ENCODE data around the gene RAB5A.
A peak's percentile ranks its signal among the peaks of the same experiment; 100 is the strongest.
"Not testable (repeated sequence)": the region's sequence is repeated elsewhere in the genome, so short reads cannot be mapped to it uniquely, and the experiment has no call there.

Gene RAB5A

GRCh38 chr3:19946832-19947548 lies at the start of gene RAB5A:
Gene RAB5A (plus strand): TSS chr3:19947097. CDS start chr3:19950899, 3,802 bp downstream.
- H3K4me3 ChIP-seq (ENCODE audit: low read depth in 1 of 2, low read length in 2 of 2): peak within 1 kb of the TSS; percentile 81 to 91
- H3K27me3 ChIP-seq (ENCODE audit: control insufficient read depth in 1 of 2, insufficient read depth in 2 of 2, low read length in 2 of 2): no peaks in the 10 kb centered on the region
- H3K9me3 ChIP-seq (ENCODE audit: control insufficient read depth in 1 of 2, low read length in 2 of 2): no peaks in the 10 kb centered on the region
- H3K36me3 ChIP-seq (ENCODE audit: control insufficient read depth in 1 of 2, insufficient read depth in 2 of 2, low read length in 2 of 2): peaks cover 0 to 11% of the 10 kb centered on the region in 2 donors
- peak within 1 kb of the TSS; percentile 98 for H3K27ac ChIP-seq (ENCODE audit: low read depth, low read length)
- peak within 1 kb of the TSS; percentile 97 to 99 for H3K9ac ChIP-seq (ENCODE audit: low read depth in 1 of 2, low read length in 2 of 2)
- peaks cover 24 to 25% of the 10 kb centered on the region in 2 donors for H3K4me1 ChIP-seq (ENCODE audit: control insufficient read depth in 1 of 2, insufficient read depth in 2 of 2, low read length in 2 of 2)

GRCh38 chr3:19898721-19899120 lies 48.2 kb upstream of the RAB5A start:
- no peak overlapping the region for H3K9ac ChIP-seq (ENCODE audit: low read depth in 1 of 2, low read length in 2 of 2)
- H3K27ac ChIP-seq (ENCODE audit: low read depth, low read length): no peak overlapping the region
- no peaks in the 10 kb centered on the region for H3K27me3 ChIP-seq (ENCODE audit: control insufficient read depth in 1 of 2, insufficient read depth in 2 of 2, low read length in 2 of 2)
- no peak overlapping the region for H3K4me3 ChIP-seq (ENCODE audit: low read depth in 1 of 2, low read length in 2 of 2)
- H3K36me3 ChIP-seq (ENCODE audit: control insufficient read depth in 1 of 2, insufficient read depth in 2 of 2, low read length in 2 of 2): no peaks in the 10 kb centered on the region
- H3K4me1 ChIP-seq (ENCODE audit: control insufficient read depth in 1 of 2, insufficient read depth in 2 of 2, low read length in 2 of 2): peaks cover 0 to 4% of the 10 kb centered on the region in 2 donors
- H3K9me3 ChIP-seq (ENCODE audit: control insufficient read depth in 1 of 2, low read length in 2 of 2): no peaks in the 10 kb centered on the region

GRCh38 chr3:19899264-19899663 lies 47.6 kb upstream of the RAB5A start:
- H3K4me1 ChIP-seq (ENCODE audit: control insufficient read depth in 1 of 2, insufficient read depth in 2 of 2, low read length in 2 of 2): peaks cover 0 to 4% of the 10 kb centered on the region in 2 donors
- H3K36me3 ChIP-seq (ENCODE audit: control insufficient read depth in 1 of 2, insufficient read depth in 2 of 2, low read length in 2 of 2): no peaks in the 10 kb centered on the region
- no peaks in the 10 kb centered on the region for H3K9me3 ChIP-seq (ENCODE audit: control insufficient read depth in 1 of 2, low read length in 2 of 2)
- no peak overlapping the region for H3K27ac ChIP-seq (ENCODE audit: low read depth, low read length)
- H3K27me3 ChIP-seq (ENCODE audit: control insufficient read depth in 1 of 2, insufficient read depth in 2 of 2, low read length in 2 of 2): no peaks in the 10 kb centered on the region
- no peak overlapping the region for H3K9ac ChIP-seq (ENCODE audit: low read depth in 1 of 2, low read length in 2 of 2)
- H3K4me3 ChIP-seq (ENCODE audit: low read depth in 1 of 2, low read length in 2 of 2): no peak overlapping the region

- H3K9ac ChIP-seq (ENCODE audit: low read depth in 1 of 2, low read length in 2 of 2); H3K4me1 ChIP-seq (ENCODE audit: control insufficient read depth in 1 of 2, insufficient read depth in 2 of 2, low read length in 2 of 2); H3K27me3 ChIP-seq (ENCODE audit: control insufficient read depth in 1 of 2, insufficient read depth in 2 of 2, low read length in 2 of 2); H3K4me3 ChIP-seq (ENCODE audit: low read depth in 1 of 2, low read length in 2 of 2); H3K27ac ChIP-seq (ENCODE audit: low read depth, low read length); H3K9me3 ChIP-seq (ENCODE audit: control insufficient read depth in 1 of 2, low read length in 2 of 2); H3K36me3 ChIP-seq (ENCODE audit: control insufficient read depth in 1 of 2, insufficient read depth in 2 of 2, low read length in 2 of 2): not testable (repeated sequence)
Observed at GRCh38 chr3:19899833-19900232, 47.1 kb upstream of the RAB5A start.

GRCh38 chr3:19901337-19901736 lies 45.6 kb upstream of the RAB5A start:
- no peaks in the 10 kb centered on the region for H3K9me3 ChIP-seq (ENCODE audit: control insufficient read depth in 1 of 2, low read length in 2 of 2)
- H3K27me3 ChIP-seq (ENCODE audit: control insufficient read depth in 1 of 2, insufficient read depth in 2 of 2, low read length in 2 of 2): no peaks in the 10 kb centered on the region
- peaks cover 0 to 4% of the 10 kb centered on the region in 2 donors for H3K4me1 ChIP-seq (ENCODE audit: control insufficient read depth in 1 of 2, insufficient read depth in 2 of 2, low read length in 2 of 2)
- H3K27ac ChIP-seq (ENCODE audit: low read depth, low read length): no peak overlapping the region
- H3K9ac ChIP-seq (ENCODE audit: low read depth in 1 of 2, low read length in 2 of 2): no peak overlapping the region
- no peak overlapping the region for H3K4me3 ChIP-seq (ENCODE audit: low read depth in 1 of 2, low read length in 2 of 2)
- no peaks in the 10 kb centered on the region for H3K36me3 ChIP-seq (ENCODE audit: control insufficient read depth in 1 of 2, insufficient read depth in 2 of 2, low read length in 2 of 2)

- H3K27me3 ChIP-seq (ENCODE audit: control insufficient read depth in 1 of 2, insufficient read depth in 2 of 2, low read length in 2 of 2): no peaks in the 10 kb centered on the region
- H3K9ac ChIP-seq (ENCODE audit: low read depth in 1 of 2, low read length in 2 of 2): no peak overlapping the region
- peaks cover 0 to 4% of the 10 kb centered on the region in 2 donors for H3K4me1 ChIP-seq (ENCODE audit: control insufficient read depth in 1 of 2, insufficient read depth in 2 of 2, low read length in 2 of 2)
- H3K27ac ChIP-seq (ENCODE audit: low read depth, low read length): no peak overlapping the region
- H3K4me3 ChIP-seq (ENCODE audit: low read depth in 1 of 2, low read length in 2 of 2): no peak overlapping the region
- H3K9me3 ChIP-seq (ENCODE audit: control insufficient read depth in 1 of 2, low read length in 2 of 2): no peaks in the 10 kb centered on the region
- no peaks in the 10 kb centered on the region for H3K36me3 ChIP-seq (ENCODE audit: control insufficient read depth in 1 of 2, insufficient read depth in 2 of 2, low read length in 2 of 2)
Observed at GRCh38 chr3:19901918-19902317, 45.0 kb upstream of the RAB5A start.

- H3K9ac ChIP-seq (ENCODE audit: low read depth in 1 of 2, low read length in 2 of 2): no peak overlapping the region
- H3K27me3 ChIP-seq (ENCODE audit: control insufficient read depth in 1 of 2, insufficient read depth in 2 of 2, low read length in 2 of 2): no peaks in the 10 kb centered on the region
- H3K27ac ChIP-seq (ENCODE audit: low read depth, low read length): no peak overlapping the region
- H3K4me1 ChIP-seq (ENCODE audit: control insufficient read depth in 1 of 2, insufficient read depth in 2 of 2, low read length in 2 of 2): peaks cover 0 to 4% of the 10 kb centered on the region in 2 donors
- no peaks in the 10 kb centered on the region for H3K36me3 ChIP-seq (ENCODE audit: control insufficient read depth in 1 of 2, insufficient read depth in 2 of 2, low read length in 2 of 2)
- no peak overlapping the region for H3K4me3 ChIP-seq (ENCODE audit: low read depth in 1 of 2, low read length in 2 of 2)
- H3K9me3 ChIP-seq (ENCODE audit: control insufficient read depth in 1 of 2, low read length in 2 of 2): no peaks in the 10 kb centered on the region
Observed at GRCh38 chr3:19903649-19904048, 43.2 kb upstream of the RAB5A start.

- Histone ChIP-seq H3K36me3 (ENCODE audit: control insufficient read depth in 1 of 2, insufficient read depth in 2 of 2, low read length in 2 of 2) (no peaks in the 10 kb centered on the region), H3K27me3 (ENCODE audit: control insufficient read depth in 1 of 2, insufficient read depth in 2 of 2, low read length in 2 of 2) (no peaks in the 10 kb centered on the region), H3K4me3 (ENCODE audit: low read depth in 1 of 2, low read length in 2 of 2) (no peak overlapping the region), H3K9ac (ENCODE audit: low read depth in 1 of 2, low read length in 2 of 2) (no peak overlapping the region), H3K27ac (ENCODE audit: low read depth, low read length) (no peak overlapping the region), H3K9me3 (ENCODE audit: control insufficient read depth in 1 of 2, low read length in 2 of 2) (no peaks in the 10 kb centered on the region), H3K4me1 (ENCODE audit: control insufficient read depth in 1 of 2, insufficient read depth in 2 of 2, low read length in 2 of 2) (no peaks in the 10 kb centered on the region)
Observed at GRCh38 chr3:19907523-19907922, 39.4 kb upstream of the RAB5A start.

GRCh38 chr3:19911452-19911851 lies 35.4 kb upstream of the RAB5A start:
- H3K9me3 ChIP-seq (ENCODE audit: control insufficient read depth in 1 of 2, low read length in 2 of 2): no peaks in the 10 kb centered on the region
- no peaks in the 10 kb centered on the region for H3K36me3 ChIP-seq (ENCODE audit: control insufficient read depth in 1 of 2, insufficient read depth in 2 of 2, low read length in 2 of 2)
- no peak overlapping the region for H3K27ac ChIP-seq (ENCODE audit: low read depth, low read length)
- H3K4me1 ChIP-seq (ENCODE audit: control insufficient read depth in 1 of 2, insufficient read depth in 2 of 2, low read length in 2 of 2): no peaks in the 10 kb centered on the region
- H3K27me3 ChIP-seq (ENCODE audit: control insufficient read depth in 1 of 2, insufficient read depth in 2 of 2, low read length in 2 of 2): no peaks in the 10 kb centered on the region
- no peak overlapping the region for H3K9ac ChIP-seq (ENCODE audit: low read depth in 1 of 2, low read length in 2 of 2)
- H3K4me3 ChIP-seq (ENCODE audit: low read depth in 1 of 2, low read length in 2 of 2): no peak overlapping the region

GRCh38 chr3:19917167-19917566 lies 29.7 kb upstream of the RAB5A start:
- H3K36me3 ChIP-seq (ENCODE audit: control insufficient read depth in 1 of 2, insufficient read depth in 2 of 2, low read length in 2 of 2): no peaks in the 10 kb centered on the region
- H3K27ac ChIP-seq (ENCODE audit: low read depth, low read length): no peak overlapping the region
- H3K4me1 ChIP-seq (ENCODE audit: control insufficient read depth in 1 of 2, insufficient read depth in 2 of 2, low read length in 2 of 2): no peaks in the 10 kb centered on the region
- H3K9ac ChIP-seq (ENCODE audit: low read depth in 1 of 2, low read length in 2 of 2): no peak overlapping the region
- H3K9me3 ChIP-seq (ENCODE audit: control insufficient read depth in 1 of 2, low read length in 2 of 2): no peaks in the 10 kb centered on the region
- H3K27me3 ChIP-seq (ENCODE audit: control insufficient read depth in 1 of 2, insufficient read depth in 2 of 2, low read length in 2 of 2): no peaks in the 10 kb centered on the region
- no peak overlapping the region for H3K4me3 ChIP-seq (ENCODE audit: low read depth in 1 of 2, low read length in 2 of 2)

Measured in duodenal mucosa (tissue), 2 donors.